IPS-18c (cell line): ENCODE measurements around the gene OSBPL9.
"Not testable (repeated sequence)": the region's sequence is repeated elsewhere in the genome, so short reads cannot be mapped to it uniquely, and the experiment has no call there.

Experiments
- H3K4me3 ChIP-seq: 2 replicates; pipeline ENCODE4 v1.7.0; 2013; ENCODE audit warnings: low read depth, mild to moderate bottlenecking, low read length, moderate library complexity; ENCODE audit not compliant: insufficient read depth
- H3K9me3 ChIP-seq: one replicate; pipeline ENCODE4 v1.6.1; 2013; ENCODE audit warnings: mild to moderate bottlenecking, low read length, moderate library complexity; ENCODE audit not compliant: control insufficient read depth, insufficient read depth

OSBPL9 gene

GRCh38 chr1:51709951-51710350 lies 93.1 kb downstream of the OSBPL9 start:
- Histone ChIP-seq H3K9me3 (no peaks in the 10 kb centered on the region), H3K4me3 (no peak overlapping the region)

DNA sequence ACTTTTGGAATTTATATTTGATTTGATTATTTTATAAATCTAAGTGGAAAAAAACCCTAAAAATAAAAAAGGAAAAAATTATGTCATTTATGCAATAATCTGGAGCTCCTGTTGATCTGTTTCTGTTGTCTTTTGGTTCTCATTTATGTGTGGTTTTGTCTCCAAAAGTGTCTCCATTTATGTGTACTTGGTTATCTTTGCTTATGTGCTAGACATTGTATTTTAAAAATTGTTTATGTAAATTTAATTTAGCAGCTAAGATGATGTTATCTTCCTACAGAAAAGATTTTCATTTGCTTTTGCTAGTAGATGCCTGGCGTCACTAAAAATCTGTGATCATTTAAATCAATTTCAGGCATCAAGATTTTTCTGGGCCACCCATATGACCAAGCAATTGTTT lies 95.7 kb downstream of the OSBPL9 start:
- Histone ChIP-seq H3K9me3 (no peaks in the 10 kb centered on the region), H3K4me3 (no peak overlapping the region)

DNA sequence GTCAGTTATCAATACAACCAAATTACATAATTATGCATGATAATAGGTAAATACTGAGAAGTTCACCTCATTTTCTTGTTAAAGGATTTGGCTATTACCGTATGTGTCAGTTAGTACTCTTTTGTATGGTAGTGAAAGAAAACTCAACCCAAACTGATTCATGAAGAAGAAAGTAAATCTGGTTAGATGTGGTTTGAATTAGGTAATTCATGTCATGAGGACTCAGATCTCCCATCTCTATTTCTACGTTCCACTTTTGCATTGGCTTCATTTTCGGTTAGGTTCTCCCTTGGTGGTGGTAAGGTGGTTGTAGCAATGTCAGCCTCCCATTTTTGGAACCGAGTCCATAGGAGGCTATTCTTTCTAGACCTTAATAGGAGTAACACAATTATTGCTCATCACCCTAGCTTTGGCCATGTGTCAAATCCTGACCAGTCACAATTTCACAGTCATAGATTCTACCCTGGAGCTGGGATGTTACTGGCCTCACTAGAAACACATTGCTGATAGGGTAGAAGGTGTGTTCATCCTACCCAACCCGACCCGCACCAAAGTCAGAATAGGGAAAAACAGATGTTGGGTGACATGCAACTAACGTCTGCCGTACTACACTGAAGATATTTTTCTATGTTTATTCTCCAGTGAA lies 97.6 kb downstream of the OSBPL9 start:
- no peak overlapping the region for H3K4me3 ChIP-seq
- no peaks in the 10 kb centered on the region for H3K9me3 ChIP-seq

DNA sequence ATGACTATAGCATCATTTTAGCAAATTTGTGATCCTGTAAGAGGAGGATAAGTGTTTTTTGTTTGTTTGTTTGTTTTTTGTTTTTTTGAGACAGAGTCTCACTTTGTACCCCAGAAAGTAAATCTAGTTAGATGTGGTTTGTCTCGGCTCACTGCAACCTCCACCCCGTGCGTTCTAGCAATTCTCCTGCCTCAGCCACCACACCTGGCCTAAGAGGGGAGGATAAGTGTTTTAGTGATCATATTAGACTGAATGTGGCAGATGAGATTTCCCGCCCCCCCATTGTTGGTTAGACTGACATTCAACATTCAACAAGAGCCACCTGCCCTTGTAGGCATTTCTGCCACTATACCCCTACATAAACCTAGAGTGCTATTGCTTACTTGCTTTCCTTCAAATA lies 98.5 kb downstream of the OSBPL9 start:
- Histone ChIP-seq H3K9me3 (no peaks in the 10 kb centered on the region), H3K4me3 (no peak overlapping the region)

DNA sequence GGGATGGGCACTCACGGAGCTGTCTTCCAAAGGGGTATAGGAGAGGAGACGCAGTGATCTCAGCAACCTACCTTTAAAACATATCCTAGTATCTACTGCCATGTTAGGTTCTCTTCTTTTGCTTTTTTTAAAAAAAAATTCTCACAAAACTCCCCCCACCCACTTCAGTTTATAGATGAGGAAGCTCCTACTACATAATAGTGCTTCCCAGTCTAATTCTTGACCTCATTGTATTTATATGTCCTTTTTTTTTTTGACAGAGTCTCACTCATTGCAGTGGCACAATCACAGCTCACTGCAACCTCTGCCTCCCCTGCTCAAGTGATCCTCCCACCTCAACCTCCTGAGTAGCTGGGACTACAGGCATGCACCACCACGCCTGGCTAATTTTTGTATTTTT lies 99.9 kb downstream of the OSBPL9 start:
- Histone ChIP-seq H3K9me3 (no peaks in the 10 kb centered on the region), H3K4me3 (no peak overlapping the region)

- H3K4me3 ChIP-seq: no peak overlapping the region
Observed at GRCh38 chr1:51717842-51718241, 101.0 kb downstream of the OSBPL9 start.

DNA sequence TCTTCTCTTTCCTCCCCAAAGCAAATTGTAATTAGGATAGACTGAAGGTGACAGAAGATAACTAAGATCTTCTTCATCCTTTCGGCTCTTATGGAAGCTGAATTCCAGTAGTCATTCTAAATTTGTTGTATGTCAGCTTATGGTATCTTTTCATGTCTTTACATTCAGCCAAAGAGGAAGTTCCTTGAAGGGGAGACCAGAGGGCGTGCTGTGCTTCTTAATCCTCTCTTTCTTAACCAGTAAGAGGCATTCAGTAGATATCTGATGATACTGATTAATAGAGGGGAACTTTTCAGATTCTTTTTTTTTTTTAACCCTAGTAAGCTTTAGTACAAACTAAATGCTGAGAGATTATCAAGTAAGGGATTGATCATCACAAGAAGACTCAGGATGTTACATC lies 102.3 kb downstream of the OSBPL9 start:
- Histone ChIP-seq H3K4me3 (no peak overlapping the region), H3K9me3 (no peaks in the 10 kb centered on the region)

More at GRCh38 chr1:51717842-51718241, 101.0 kb downstream of the OSBPL9 start:
- no peaks in the 10 kb centered on the region for H3K9me3 ChIP-seq

GRCh38 chr1:51724797-51725196 lies 107.9 kb downstream of the OSBPL9 start:
- no peaks in the 10 kb centered on the region for H3K9me3 ChIP-seq

GRCh38 chr1:51726051-51726450 lies 109.2 kb downstream of the OSBPL9 start:
- no peaks in the 10 kb centered on the region for H3K9me3 ChIP-seq
- H3K4me3 ChIP-seq: no peak overlapping the region

More at GRCh38 chr1:51724797-51725196, 107.9 kb downstream of the OSBPL9 start:
- H3K4me3 ChIP-seq: no peak overlapping the region

DNA sequence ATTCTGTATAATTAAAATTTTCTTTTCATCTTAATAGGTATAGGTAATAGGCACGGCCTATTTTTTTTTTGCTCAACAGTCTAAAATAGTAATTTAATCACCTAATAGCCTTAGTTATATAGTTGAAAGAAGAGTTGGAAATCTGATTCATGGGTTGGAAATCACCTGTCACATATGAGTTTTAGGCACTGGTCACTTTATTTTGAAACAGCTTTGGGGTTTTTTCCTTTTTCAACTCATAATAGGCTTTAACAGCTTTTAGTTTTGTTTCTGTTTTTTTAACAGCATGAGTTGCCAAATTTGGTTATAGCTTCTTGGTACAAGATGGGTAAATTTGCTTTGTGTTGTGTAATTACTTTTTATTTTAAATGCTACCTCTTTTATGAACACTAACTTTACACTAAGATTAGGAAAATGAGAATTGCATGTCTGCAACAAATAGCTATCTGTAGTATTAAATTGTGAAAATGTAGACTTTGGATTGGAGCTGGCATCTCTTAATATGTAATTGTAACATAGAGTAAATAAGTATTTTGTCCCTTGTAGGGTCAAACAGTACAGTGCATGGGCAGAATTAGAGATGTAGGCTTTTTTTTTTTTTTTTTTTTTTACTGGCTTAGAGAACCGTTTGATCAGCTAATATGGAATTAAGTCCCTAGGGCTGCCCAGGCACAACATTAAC lies 109.8 kb downstream of the OSBPL9 start:
- no peaks in the 10 kb centered on the region for H3K9me3 ChIP-seq
- no peak overlapping the region for H3K4me3 ChIP-seq

GRCh38 chr1:51727366-51727765 lies 110.5 kb downstream of the OSBPL9 start:
- Histone ChIP-seq H3K9me3 (no peaks in the 10 kb centered on the region), H3K4me3 (no peak overlapping the region)

GRCh38 chr1:51728611-51729155 lies 111.8 kb downstream of the OSBPL9 start:
- peak overlapping the region; percentile 87 for H3K4me3 ChIP-seq
- no peaks in the 10 kb centered on the region for H3K9me3 ChIP-seq

DNA sequence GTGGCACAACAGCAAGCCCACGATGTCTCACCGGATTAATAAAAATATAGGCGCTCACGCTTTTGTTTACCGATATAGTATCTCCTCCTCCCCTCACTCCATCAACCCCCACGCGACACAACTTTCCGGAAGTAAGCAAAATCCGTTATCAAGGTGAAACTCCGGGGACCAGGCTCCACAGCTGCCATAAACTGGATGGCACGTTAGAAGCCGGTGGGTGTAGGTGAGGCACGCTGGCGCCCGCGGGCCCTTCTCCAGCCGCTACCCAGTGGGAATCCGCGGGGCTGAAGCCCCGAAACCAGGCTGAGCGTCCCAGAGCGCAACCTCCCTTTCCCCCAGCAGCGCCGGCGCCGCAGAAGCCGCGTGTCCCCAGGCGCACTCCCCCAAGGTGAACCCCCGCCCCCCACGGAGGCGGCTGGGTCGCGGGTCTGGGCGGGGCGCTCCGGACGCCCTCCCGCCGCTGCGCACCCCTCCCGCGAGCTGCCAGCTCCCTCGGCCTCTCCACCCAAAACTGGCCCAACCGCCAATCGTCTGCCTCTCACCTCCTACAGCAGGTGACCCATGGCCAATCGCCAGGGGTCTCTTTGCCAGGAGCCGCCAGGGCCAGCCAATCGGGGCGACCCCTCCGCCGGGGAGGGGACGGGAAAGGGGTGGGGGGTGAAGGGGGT lies 112.4 kb downstream of the OSBPL9 start:
- H3K9me3 ChIP-seq: no peaks in the 10 kb centered on the region
- peak overlapping the region; percentile 87 for H3K4me3 ChIP-seq

DNA sequence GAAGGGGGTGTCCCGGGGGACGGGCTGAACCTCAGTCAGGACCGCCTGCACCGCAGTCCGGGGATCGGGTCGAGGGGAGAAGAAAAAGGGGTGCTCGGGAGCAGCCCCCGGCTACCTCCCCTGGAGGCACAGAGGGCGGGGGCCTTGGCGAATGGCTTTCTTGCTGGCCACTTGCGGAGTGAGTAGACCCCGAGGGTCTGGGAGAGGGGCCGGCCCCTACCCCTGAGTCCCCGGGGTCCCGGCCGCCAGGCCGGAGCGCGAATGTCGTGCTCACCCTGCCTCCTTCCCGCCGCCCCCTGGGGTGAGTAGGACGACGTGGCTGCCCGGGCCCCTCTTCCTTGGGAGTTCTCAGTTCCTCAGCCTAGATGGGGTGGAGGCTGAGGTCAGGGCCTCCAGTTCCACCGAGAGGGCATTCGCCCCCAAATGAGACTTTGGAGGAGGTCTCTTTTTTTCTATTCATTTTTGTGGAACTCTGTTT lies 113.0 kb downstream of the OSBPL9 start:
- Histone ChIP-seq H3K9me3 (no peaks in the 10 kb centered on the region), H3K4me3 (peak overlapping the region; percentile 87)

GRCh38 chr1:51731998-51732397 lies 115.1 kb downstream of the OSBPL9 start:
- Histone ChIP-seq H3K4me3 (no peak overlapping the region), H3K9me3 (no peaks in the 10 kb centered on the region)

GRCh38 chr1:51732701-51733425 lies 116.0 kb downstream of the OSBPL9 start:
- no peak overlapping the region for H3K4me3 ChIP-seq
- no peaks in the 10 kb centered on the region for H3K9me3 ChIP-seq

DNA sequence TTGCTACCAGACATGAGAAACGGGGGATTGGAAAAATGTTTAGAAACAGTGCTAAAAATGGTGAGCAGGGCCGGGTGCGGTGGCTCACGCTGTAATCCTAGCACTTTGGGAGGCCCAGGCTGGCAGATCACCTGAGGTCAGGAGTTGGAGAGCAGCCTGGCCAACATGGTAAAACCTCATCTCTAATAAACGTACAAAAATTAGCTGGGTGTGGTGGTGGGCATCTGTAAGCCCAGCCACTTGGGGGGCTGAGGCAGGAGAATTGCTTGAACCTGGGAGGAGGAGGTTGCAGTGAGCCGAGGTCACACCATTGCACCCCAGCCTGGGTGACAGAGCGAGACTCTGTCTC lies 116.5 kb downstream of the OSBPL9 start:
- H3K9me3 ChIP-seq, H3K4me3 ChIP-seq: not testable (repeated sequence)
